Medulla oblongata (tissue), 1 donor: ENCODE data around the gene KLHL6.
"Not testable (repeated sequence)": the region's sequence is repeated elsewhere in the genome, so short reads cannot be mapped to it uniquely, and the experiment has no call there.

Source experiments
- DNase-seq: peaks from one replicate; pipeline ENCODE4 v3.0.0-alpha.2; 2015; ENCODE audit errors: extremely low spot score

Gene KLHL6

DNA sequence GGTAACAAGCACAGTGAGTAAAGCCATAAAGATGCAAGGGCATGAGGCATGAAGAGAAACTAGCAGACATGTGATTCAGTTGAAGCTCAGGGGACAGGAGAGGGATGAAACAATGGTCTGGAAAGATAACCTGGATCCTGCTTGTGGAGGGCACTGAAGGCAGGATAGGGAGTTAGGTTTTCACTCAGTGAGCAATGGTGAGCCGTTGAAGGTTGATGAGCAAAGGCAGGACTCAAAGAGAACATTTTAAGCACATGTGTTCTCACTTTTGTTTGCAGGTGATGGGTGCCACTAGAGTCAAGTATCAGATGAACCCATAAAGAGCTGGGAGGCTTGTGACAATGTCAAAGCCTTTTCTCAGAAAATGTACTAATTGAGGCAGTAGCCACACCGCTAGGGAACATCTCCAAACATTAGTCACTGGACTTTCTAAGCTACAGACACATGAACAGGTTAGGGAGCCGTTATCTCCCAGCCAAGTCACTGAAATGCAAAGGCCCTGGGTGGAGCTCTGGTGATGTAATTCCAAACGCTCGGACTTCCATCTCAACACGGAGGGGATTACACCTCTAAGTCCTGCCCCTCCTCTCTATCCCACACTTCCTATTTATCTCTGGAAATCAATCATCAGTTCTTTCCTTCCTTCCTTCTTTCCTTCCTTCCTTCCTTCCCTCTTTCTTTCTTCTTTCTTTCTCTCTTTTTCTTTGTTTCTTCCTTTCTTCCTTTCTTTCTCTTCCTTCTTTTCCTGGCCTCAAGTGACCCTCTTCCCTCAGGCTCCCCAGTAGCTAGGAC lies 22.7 kb downstream of the KLHL6 start:
- DNase-seq = no peak

DNA sequence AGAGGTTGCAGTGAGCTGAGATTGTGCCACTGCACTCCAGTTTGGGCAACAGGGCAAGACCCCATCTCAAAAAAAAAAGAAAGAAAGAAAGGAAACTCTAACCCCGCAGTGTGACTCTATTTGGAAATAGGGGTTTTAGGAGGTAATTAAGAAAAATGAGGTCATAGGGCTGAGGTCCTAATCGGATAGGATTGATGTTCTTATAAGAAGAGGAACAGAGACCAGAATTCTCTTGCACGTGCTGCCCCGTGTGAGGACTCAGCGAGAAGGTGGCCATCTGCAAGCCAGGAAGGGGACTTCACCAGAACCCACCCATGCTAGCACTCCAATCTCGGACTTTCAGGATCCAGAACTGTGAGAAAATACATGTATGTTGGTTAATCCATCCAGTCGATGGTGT lies 25.8 kb downstream of the KLHL6 start:
- no peak for DNase-seq

DNA sequence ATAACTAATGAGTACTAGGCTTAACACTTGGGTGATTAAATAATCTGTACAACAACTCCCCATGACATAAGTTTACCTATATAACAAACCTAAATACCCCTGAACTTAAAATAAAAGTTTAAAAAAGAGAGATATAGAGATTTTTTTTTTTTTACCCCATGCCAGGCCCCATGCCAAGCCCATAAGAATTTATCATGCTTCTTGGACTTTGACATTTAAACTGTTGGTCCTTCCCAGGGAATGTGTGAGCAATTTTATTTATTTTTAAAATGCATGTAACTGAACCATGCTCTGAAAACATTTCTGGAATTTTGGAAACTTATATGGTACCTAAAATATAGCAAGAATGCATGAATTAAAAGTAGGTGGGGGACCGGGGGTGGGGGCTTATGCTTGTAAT lies 26.3 kb downstream of the KLHL6 start:
- DNase-seq = no peak

DNA sequence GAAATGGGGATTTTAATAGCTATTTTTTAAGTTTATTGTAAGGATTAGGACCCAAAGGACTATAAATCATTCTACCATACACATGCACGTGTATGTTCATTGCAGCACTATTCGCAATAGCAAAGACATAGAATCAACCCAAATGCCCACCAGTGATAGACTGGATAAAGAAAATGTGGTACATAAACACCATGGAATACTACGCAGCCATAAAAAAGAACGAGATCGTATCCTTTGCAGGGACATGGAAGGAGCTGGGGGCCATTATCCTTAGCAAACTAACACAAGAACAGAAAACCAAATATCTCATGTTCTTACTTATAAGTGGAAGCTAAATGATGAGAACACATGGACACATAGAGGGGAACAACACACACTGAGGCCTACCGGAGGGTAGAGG lies 26.7 kb downstream of the KLHL6 start:
- not testable (repeated sequence) for DNase-seq

DNA sequence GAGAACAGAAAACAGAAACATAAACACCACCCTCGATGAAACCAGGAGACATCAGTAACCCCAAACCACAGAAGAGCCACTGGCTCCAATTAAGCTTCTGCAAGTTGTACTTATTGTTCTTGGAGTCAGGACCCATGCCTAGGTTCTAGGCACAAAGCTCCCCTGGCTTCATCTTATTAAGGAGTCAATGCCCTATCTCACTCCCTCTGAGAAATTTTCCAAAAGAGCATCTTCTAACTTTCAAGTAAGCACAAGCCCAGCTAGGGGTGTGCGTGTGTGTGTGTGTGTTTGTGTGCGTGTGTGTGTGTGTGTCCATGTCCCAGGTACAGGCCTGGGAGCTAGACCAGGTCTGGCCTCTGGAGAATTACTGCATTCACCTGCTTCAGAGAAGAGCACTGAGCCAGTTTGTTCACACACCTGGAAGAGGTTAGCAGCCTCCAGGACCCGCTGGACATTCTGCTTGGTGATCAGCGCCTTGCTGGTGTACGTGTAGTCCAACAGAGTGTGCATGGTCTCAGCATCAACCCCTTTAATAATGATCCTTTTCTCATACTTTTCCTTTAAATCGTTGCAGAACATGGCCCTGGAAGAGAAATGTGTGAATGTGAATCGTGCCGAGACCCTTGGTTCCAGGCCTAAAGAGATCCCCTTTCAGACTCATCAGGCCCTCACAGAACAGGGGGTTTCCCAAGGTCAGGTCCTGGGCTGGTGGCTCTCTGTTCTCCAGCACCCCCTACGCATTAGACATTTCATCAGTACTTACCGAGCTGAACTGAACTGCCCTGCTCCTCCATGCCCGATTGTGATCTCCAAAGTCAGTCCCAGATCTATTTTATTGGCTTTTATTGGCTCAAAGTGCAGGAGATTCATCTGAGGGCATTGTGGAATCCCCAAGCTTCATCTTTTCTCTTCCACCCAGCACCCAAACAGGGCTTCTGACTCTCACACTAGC lies 27.8 kb downstream of the KLHL6 start:
- DNase-seq = peak; percentile 37

DNA sequence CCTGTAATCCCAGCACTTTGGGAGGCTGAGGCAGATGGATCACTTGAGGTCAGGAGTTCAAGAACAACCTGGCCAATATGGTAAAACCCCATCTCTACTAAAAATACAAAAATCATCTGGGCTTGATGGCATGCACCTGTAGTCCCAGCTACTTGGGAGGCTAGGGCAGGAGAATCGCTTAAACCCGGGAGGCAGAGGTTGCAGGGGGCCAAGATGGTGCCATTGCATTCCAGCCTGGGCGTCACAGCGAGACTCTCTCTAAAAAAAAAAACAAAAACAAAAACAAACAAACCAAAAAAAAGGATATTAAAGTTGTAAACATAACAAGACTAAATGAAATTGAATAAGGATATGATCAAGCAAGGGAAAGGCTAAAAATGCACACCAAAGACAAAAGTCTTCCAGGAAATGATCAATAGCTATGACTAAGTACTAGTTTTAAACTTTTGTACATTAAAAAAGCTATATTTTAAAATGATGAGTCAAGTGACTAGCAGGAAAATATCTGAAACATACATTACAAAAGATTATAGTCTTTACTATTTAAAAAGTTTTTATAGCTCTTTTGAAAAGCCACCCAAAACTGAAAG lies 28.6 kb downstream of the KLHL6 start:
- DNase-seq = no peak

DNA sequence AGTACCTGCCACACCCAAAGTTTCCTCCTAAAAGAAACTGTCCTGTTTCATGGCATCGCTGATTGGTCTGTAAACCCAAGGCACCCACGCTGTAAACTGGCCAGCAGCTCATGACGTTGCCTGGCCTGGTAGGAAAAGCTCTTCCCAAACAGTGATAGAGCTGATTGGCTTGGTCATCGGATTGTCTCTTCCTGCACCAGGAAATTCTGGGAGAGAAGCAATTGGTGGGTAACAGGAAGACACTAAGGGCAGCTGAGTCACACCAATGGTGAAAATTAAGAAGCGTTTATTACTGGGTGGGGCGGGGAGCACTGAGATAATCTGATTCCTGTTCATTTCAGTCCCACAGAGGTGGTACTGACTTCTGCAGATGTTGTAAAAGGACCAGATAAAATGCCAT lies 31.0 kb downstream of the KLHL6 start:
- DNase-seq = no peak

DNA sequence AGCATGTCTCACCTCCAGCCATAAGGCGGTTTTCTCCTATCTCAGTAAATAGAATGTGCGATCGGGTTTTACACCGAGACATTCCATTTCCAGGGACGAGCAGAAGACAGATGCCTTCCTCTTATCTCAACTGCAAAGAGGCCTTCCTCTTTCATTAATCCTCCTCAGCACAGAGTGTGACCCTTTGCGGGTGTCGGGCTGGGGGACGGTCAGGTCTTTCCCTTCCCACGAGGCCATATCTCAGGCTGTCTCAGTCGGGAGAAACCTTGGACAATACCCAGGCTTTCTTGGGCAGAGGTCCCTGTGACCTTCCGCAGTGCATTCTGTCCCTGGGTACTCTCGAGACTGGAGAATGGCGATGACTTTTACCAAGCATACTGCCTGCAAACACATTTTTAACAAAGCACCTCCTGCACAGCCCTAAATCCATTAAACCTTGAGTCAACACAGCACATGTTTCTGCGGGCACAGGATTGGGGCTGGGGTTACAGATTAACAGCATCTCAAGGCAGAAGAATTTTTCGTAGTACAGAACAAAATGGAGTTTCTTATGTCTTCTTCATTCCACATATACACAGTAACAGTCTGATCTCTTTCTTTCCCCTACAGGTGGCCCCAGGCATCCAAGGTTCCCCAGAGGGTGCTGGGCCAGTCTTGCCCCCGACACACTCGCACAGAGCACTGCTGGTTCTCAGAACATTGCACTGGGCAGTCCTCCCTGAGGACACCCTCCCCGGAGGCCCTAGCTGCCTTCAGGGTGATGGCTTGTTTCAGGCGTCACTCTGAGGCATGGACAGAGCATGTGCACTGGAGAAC lies 34.6 kb downstream of the KLHL6 start:
- not testable (repeated sequence) for DNase-seq

DNA sequence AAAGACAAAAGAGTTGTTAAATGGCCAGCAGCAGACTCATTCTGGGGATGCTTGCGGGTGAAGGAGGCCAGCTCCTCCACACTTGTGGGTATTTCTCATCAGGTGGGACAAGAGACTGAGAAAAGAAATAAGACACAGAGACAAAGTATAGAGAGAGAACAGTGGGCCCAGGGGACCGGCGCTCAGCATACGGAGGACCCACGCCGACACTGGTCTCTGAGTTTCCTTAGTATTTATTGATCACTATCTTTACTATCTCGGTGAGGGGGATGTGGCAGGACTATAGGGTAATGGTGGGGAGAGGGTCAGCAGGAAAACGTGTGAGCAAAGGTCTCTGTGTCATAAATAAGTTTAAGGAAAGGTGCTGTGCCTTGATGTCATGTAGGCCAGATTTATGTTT lies 35.2 kb downstream of the KLHL6 start:
- not testable (repeated sequence) for DNase-seq

DNA sequence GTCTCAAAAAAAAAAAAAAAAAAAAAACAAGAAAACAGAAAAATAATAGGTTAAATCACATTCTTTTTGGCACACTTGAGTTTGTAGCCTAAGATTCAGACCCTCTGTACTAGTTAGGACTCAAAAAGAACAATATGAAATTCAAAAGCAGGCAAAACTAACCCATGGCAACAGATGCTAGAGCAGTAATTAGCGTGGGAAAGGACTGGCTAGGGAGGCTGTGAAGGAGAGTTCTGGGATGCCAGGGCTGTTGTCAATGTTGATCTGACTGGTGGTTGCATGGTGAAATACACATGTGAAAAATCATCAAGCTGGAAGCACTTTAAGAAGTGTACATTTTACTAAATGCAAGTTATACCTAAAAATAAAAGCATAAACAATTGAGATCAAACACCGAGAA lies 35.6 kb downstream of the KLHL6 start:
- DNase-seq = no peak

DNA sequence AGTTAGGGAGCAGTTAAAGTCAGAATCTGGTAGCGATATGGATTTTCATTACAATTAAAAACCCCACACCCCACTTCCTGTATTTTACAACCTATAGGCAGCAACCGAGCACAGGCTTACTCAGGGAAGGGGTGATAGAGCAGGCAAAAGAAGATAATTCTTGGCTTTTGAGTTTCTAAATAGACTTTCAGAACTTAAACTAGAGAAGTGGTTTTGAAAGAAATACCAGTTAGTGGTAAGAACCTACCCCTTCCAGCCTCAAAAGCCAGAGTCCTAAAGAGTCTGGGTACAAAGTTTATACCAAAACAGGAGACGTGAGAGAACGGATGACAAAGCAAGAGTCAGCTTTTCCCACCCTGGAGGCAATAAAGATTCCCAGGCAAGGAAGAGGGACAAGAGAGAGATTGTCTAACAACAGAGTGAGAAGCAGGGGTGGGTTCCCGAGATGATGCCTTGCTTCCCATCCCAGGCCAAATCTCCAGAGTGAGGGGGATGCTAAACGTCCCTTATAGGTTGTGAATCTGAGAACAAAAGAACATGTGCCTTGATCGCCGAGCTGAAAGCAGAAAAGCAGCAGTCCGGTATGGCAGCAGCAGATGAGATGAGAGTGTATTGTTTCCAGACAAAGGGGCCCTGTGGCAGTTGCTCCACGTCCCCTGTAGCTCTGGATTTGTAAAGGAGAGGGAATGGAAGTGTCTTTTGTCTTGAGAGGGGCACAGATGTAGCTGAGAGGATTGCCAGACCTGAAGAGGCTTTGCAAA lies 36.8 kb downstream of the KLHL6 start:
- DNase-seq = peak; percentile 71

DNA sequence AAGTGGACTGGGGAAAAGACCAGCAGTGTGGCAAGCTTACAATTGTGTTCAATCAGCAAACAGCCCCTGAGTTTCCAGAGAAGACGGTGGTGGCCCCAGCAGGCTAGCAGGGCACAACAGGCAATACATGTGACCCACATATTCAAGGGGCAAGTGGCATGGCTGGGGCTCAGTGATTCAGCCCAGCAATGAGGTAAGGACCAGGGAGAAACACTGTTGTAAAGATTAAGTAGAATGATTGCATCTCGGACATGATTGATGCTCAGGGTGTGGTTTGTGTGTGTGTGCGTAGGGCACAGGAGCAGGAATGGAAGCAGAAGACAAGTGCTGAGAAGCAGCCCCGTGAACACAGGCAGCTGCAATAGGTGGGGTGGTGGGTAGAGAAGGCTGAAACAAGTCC lies 37.9 kb downstream of the KLHL6 start:
- no peak for DNase-seq

DNA sequence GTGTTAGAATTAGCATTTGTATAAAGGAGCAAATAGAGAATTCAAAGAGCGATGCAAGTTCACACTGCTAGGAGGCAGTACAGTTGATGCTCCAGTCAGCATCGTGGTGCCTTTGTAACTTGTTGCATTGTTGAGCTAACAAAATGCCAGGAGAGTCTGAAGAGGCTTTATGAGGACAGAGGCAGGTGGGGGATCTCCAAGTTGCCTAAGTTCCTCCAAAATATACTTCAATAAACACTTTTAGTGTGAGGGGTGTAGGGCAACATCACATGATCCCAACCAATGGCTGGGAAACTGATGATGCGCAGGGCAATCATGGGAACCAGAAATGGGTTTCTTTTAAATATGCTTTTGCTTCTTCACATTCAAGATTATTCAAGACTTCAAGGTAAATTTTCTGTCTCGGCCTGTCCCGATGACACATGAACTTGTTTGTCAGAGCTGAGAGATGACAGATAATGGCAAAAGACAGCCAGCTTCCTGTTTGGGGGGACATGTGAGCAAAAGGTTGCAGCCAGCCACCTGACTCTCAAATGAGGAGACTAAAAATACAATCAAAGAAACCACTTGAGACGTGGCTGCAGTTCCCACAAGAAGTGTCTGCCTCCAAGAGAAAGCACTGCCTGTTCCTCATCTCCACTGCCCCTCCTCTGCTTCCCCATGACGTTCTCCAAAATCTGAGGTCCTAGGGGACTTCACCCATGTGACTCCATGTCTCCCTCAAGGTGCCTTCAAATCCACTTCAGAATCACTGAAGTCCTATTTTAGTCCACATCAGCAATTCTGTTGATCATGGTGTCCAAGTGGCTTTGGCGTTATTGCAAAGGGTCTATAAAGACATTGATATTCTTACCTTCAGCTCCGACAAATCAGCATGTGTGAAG lies 39.3 kb downstream of the KLHL6 start:
- peak; percentile 40 for DNase-seq

DNA sequence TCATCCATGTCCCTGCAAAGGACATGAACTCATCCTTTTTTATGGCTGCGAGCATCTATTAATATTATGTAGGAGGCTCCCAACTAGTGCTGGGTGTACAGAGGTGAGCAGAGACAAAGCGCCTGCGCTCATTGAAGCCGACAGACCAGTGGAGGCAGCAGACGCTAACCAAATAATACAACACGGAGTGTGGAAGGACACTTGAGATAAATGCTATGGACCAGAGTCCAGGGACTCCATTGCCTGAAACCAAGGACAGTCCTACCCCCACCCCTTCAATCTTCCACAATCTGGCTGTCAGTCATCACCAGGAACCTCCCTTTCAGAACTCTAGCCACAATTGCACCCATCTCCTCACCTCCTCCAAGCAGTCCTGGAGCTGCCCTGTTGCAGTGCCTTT lies 41.5 kb downstream of the KLHL6 start:
- no peak for DNase-seq

DNA sequence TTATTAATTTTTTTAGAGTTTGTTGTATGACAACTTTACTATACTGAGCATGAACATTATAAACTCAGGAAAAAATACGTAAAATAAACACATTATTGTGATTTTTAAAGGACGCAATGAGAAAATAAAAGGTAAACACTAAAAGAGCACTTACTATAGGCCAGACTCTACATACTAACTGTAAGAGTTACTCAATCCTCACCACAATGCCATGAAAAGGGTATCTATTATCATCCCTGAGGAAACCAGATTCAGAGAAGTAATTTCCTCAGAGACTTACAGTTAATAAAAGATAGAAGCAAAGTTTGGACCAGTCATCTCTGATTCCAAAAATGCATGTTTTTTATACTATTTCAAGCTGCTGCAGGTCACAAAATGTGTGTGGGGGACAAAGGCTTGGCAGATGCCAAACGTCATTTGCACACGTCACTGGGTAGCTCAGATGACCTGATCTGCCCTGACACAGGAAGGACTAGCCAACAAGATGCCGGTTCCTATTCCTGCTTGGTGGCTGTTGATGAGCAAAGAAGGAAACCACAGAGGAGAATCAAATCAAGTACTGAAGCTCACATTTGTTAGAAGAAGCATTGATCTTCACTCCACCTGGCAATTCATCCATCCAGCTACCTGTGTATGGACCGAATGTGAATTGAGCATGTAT lies 42.3 kb downstream of the KLHL6 start:
- peak; percentile 23 for DNase-seq

DNA sequence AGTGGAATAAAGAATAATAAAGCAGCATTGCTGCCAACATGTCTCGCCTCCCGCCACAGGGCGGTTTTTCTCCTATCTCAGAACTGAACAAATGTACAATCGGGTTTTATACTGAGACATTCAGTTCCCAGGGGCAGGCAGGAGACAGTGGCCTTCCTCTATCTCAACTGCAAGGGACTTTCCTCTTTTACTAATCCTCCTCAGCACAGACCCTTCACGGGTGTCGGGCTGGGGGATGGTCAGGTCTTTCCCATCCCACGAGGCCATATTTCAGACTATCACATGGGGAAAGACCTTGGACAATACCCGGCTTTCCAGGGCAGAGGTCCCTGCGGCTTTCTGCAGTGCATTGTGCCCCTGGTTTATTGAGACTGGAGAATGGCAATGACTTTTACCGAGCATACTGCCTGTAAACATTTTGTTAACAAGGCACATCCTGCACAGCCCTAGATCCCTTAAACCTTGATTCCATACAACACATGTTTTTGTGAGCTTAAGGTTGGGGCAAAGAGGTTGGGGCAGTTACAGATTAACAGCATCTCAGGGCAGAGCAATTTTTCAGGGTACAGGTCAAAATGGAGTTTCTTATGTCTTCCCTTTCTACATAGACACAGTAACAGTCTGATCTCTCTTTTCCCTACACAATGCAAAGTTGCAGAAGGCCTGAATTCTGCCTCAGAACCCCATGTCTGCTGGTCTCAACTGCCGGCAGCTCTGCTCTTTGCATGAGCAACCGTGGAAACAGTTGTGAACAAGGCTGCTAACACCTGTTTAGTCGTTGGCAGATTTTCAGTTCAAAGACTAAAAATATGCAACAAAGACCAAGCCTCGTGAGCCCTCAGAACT lies 44.0 kb downstream of the KLHL6 start:
- not testable (repeated sequence) for DNase-seq

DNA sequence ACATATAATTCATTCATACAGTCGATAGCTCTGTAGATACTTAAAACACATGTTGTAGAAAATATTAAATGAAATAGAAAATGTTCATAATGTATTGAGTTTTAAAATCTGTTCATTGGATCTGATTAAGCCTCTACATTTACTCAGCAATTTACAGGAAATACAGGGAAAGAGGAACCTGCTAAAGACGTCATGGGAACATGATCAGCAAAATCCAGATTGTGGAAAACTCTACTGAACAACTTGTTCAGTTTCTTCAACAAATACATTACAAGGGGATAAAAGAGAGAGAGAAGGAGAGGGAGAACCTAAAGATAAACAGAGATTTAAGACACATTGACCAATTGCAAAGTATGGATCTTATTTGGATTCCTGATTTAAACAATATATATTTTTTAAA lies 46.7 kb downstream of the KLHL6 start:
- DNase-seq = peak; percentile 51

DNA sequence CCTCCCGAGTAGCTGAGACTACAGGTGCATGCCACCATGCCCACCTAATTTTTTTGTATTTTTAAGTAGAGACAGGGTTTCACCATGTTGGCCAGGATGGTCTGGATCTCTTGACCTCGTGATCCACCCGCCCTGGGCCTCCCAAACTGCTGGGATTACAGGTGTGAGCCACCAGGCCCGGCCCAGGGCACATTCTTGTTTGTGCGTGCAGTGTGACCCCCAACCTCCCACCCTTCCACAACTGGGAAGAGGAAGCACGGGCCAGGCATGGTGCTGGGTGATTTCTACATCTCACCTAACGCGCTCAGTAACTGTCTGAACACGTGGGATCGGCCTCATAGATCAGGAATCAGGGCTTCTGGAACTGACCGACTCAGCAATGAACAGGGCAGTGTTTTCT lies 48.0 kb downstream of the KLHL6 start:
- DNase-seq = no peak
